Fibroblast of lung (primary cell): Measurements from ENCODE around the gene FRMD7. TPM values are rescaled to one million over a fixed set of nuclear protein-coding genes. Genes with fewer than 3 reads are reported as not detected.

Experiments used
- DNase-seq, 2 donors: peaks; one replicate each; pipeline versions ENCODE4 v3.0.0 to v3.0.0-alpha.2; 2010; ENCODE audit warnings: low read depth in 2 of 2
- H2AFZ ChIP-seq: 2 replicates; pipeline ENCODE4 v1.5.1; 2012; ENCODE audit warnings: low read length, control low read depth, inconsistent platforms
- H3K27ac ChIP-seq: 2 replicates; pipeline ENCODE4 v1.5.1; 2011; ENCODE audit warnings: low read length, control low read depth; ENCODE audit not compliant: insufficient read depth
- H3K27me3 ChIP-seq: 2 replicates; pipeline ENCODE4 v1.5.1; 2011; ENCODE audit warnings: mild to moderate bottlenecking, low read length; ENCODE audit not compliant: control insufficient read depth, insufficient read depth
- H3K36me3 ChIP-seq: 2 replicates; pipeline ENCODE4 v1.5.1; 2011; ENCODE audit warnings: low read length; ENCODE audit not compliant: control insufficient read depth, insufficient read depth
- H3K4me1 ChIP-seq: 2 replicates; pipeline ENCODE4 v1.5.1; 2011; ENCODE audit warnings: low read length; ENCODE audit not compliant: control insufficient read depth, insufficient read depth; ENCODE audit errors: extremely low read depth
- H3K4me2 ChIP-seq: 2 replicates; pipeline ENCODE4 v1.5.1; 2011; ENCODE audit warnings: low read length, control low read depth; ENCODE audit not compliant: insufficient read depth; ENCODE audit errors: extremely low read depth
- H3K4me3 ChIP-seq, 4 experiments: fragments of 200-600 bp in 1 of 4; sonication (generic) in 1 of 4; replicated peaks in 1 of 4; 2 replicates each; pipeline ENCODE4 v1.5.1; 2011 to 2016; ENCODE audit warnings: low read length in 4 of 4, low read depth in 3 of 4, mild to moderate bottlenecking in 3 of 4, control low read depth in 2 of 4, inconsistent platforms in 1 of 4, mixed read lengths in 1 of 4; ENCODE audit not compliant: insufficient read depth in 1 of 4; ENCODE audit errors: control extremely low read depth in 1 of 4
- H3K79me2 ChIP-seq: 2 replicates; pipeline ENCODE4 v1.5.1; 2012; ENCODE audit warnings: mild to moderate bottlenecking, low read length, inconsistent platforms; ENCODE audit not compliant: control insufficient read depth, insufficient read depth
- H3K9ac ChIP-seq: 2 replicates; pipeline ENCODE4 v1.5.1; 2011; ENCODE audit warnings: mild to moderate bottlenecking, low read length, control low read depth; ENCODE audit not compliant: insufficient read depth
- H3K9me3 ChIP-seq: 2 replicates; pipeline ENCODE4 v1.5.1; 2012; ENCODE audit warnings: low read depth, low read length; ENCODE audit not compliant: control insufficient read depth, insufficient read depth
- H4K20me1 ChIP-seq: 2 replicates; pipeline ENCODE4 v1.5.1; 2011; ENCODE audit warnings: low read length; ENCODE audit not compliant: control insufficient read depth, insufficient read depth; ENCODE audit errors: extremely low read depth
- CTCF ChIP-seq, 2 donors: IDR thresholded peaks in 1 of 2; conservative IDR thresholded peaks in 1 of 2; 1 replicate in 1 of 2; 2 replicates in 1 of 2; pipeline ENCODE4 v1.5.1; 2011 to 2012; ENCODE audit warnings: low read length in 2 of 2, control low read depth in 1 of 2, inconsistent platforms in 1 of 2, low read depth in 1 of 2, mild to moderate bottlenecking in 1 of 2
- EZH2 ChIP-seq: IDR thresholded peaks from 2 replicates; pipeline ENCODE4 v1.5.1; 2012; ENCODE audit warnings: low read length, control low read depth, mild to moderate bottlenecking; ENCODE audit errors: missing control alignments
- polyA plus RNA-seq, 2 donors: library from polyadenylated mRNA; depleted of rRNA in 1 of 2; stranded (reverse) in 1 of 2; unstranded in 1 of 2; fragments of >200 nt; gene quantifications; 2 replicates each; pipeline ENCODE4 v1.2.1, GENCODE V29; 2011 to 2012; ENCODE audit warnings: missing spikeins in 1 of 2
- total RNA-seq: library from RNA; depleted of rRNA; stranded (reverse); fragments of >200 nt; gene quantifications from 2 replicates; pipeline ENCODE4 v1.2.1, GENCODE V29; 2014

Gene FRMD7
- total and polyA plus RNA-seq, 2 donors (not counting 1 experiment from before 2014, with no cell fraction given): under 0.01 to 0.10 TPM

GRCh38 chrX:132030264-132030663, 97.6 kb downstream of the FRMD7 start:
- DNase-seq: no peak
- H4K20me1 ChIP-seq: no peaks in the 10 kb centered on the region
- no peak overlapping the region for H3K4me2 ChIP-seq
- H3K36me3 ChIP-seq: no peaks in the 10 kb centered on the region
- no peaks in the 10 kb centered on the region for H3K27me3 ChIP-seq
- no peaks in the 10 kb centered on the region for H3K79me2 ChIP-seq
- H2AFZ ChIP-seq: no peak overlapping the region
- no peaks in the 10 kb centered on the region for H3K9me3 ChIP-seq
- no peak overlapping the region for H3K9ac ChIP-seq
- H3K27ac ChIP-seq: no peak overlapping the region
- H3K4me1 ChIP-seq: no peaks in the 10 kb centered on the region
- no peak overlapping the region for H3K4me3 ChIP-seq
- no peak for TF ChIP-seq CTCF (conservative IDR thresholded peaks at IDR 0.05 in 1 of 2, IDR thresholded peaks at IDR 0.05 in 1 of 2; ENCODE audit: low read depth in 1 of 2, low read length in 2 of 2)
- no peak for TF ChIP-seq EZH2

Other genes starting within 250 kb of the FRMD7 start
- gene STK26, start 104.7 kb downstream of the FRMD7 start, total RNA-seq: 2.0 and 2.8 TPM in 2 replicates
- 2.2 and 2.7 TPM in 2 replicates for gene STK26, start 104.7 kb downstream of the FRMD7 start, polyA plus RNA-seq
- 13.6 and 24.4 TPM in 2 replicates for gene RAP2C, start 91.4 kb upstream of the FRMD7 start, total RNA-seq
- gene RAP2C, start 91.4 kb upstream of the FRMD7 start, polyA plus RNA-seq: 17.6 and 18.5 TPM in 2 replicates